Tibial nerve (tissue), 3 donors: ENCODE data around the gene PRSS53.

Experiments
- CTCF ChIP-seq, 5 experiments: fragments of 200-600 bp in 3 of 5; fragments of 450-650 bp in 2 of 5; sonication (generic) in 3 of 5; IDR thresholded peaks; one replicate each; pipeline ENCODE4 v1.5.1; 2016 to 2019; ENCODE audit warnings: antibody characterized with exemption in 5 of 5, mild to moderate bottlenecking in 3 of 5, moderate library complexity in 2 of 5
- POLR2A ChIP-seq, 2 donors: fragments of 450-650 bp; IDR thresholded peaks; one replicate each; pipeline ENCODE4 v1.6.1; 2017; ENCODE audit warnings: antibody characterized with exemption in 2 of 2, mild to moderate bottlenecking in 2 of 2, moderate library complexity in 2 of 2

- TF ChIP-seq CTCF (IDR thresholded peaks at IDR 0.05) (no peak), POLR2A (IDR thresholded peaks at IDR 0.05) (no peak)
Observed at GRCh38 chr16:31132303-31132979, 43.7 kb upstream of the PRSS53 start.
